Measurements from ENCODE around the gene COL3A1. TPM values are rescaled to one million over a fixed set of nuclear protein-coding genes. Genes with fewer than 3 reads are reported as not detected.

Gene COL3A1
- total RNA-seq, 4 donors from 2014 or later: 211 to 408 (median 347) TPM

- peak overlapping the region; percentile 70 to 97 (median 86) for H3K27ac ChIP-seq
- peak overlapping the region; percentile 54 to 98 for H3K4me3 ChIP-seq
- TF ChIP-seq EP300 (IDR thresholded peaks at IDR 0.05): no peak
- TF ChIP-seq CTCF (IDR thresholded peaks at IDR 0.05): no peak
- TF ChIP-seq POLR2A (IDR thresholded peaks at IDR 0.05): no peak
- TF ChIP-seq POLR2AphosphoS5 (IDR thresholded peaks at IDR 0.05): no peak
- no peaks in the 10 kb centered on the region for H3K27me3 ChIP-seq
- H3K9me3 ChIP-seq: no peaks in the 10 kb centered on the region
- peaks cover 0 to 58% (median 4%) of the 10 kb centered on the region in 3 donors for H3K4me1 ChIP-seq
- ATAC-seq: no peak
- 16 to 17% methylated on average over 3 of the region's 3 CpGs for WGBS, 2 donors (ENCODE audit: low coverage in 1 of 2)
- H3K36me3 ChIP-seq: no peaks in the 10 kb centered on the region
Measured at GRCh38 chr2:188979187-188980114, 5.3 kb downstream of the COL3A1 start.

GRCh38 chr2:188983427-188984064, 9.4 kb downstream of the COL3A1 start:
- TF ChIP-seq POLR2AphosphoS5 (IDR thresholded peaks at IDR 0.05): peak; percentile 10
- TF ChIP-seq CTCF (IDR thresholded peaks at IDR 0.05): peak in 3 of 4 experiments; percentile 43 to 52 (median 46)
- no peak for TF ChIP-seq POLR2A (IDR thresholded peaks at IDR 0.05)
- ATAC-seq: peak; percentile 47
- Histone ChIP-seq H3K27ac (peak overlapping the region; percentile 59 to 86 (median 66)), H3K27me3 (no peaks in the 10 kb centered on the region), H3K4me1 (peaks cover 0 to 68% (median 9%) of the 10 kb centered on the region in 3 donors), H3K4me3 (peak overlapping the region in 1 of 2 donors; percentile 10), H3K36me3 (peaks cover 4 to 36% of the 10 kb centered on the region in 2 donors), H3K9me3 (no peaks in the 10 kb centered on the region)
- WGBS, 2 donors (ENCODE audit: low coverage in 1 of 2): 30 to 58% methylated on average over 4 of the region's 4 CpGs

GRCh38 chr2:188984065-188984491, 9.9 kb downstream of the COL3A1 start:
- no peaks in the 10 kb centered on the region for H3K9me3 ChIP-seq
- peak; percentile 72 for ATAC-seq
- no peaks in the 10 kb centered on the region for H3K27me3 ChIP-seq
- TF ChIP-seq POLR2AphosphoS5 (IDR thresholded peaks at IDR 0.05) (no peak), POLR2A (IDR thresholded peaks at IDR 0.05) (no peak), EP300 (IDR thresholded peaks at IDR 0.05) (no peak), CTCF (IDR thresholded peaks at IDR 0.05) (peak; percentile 25 to 54 (median 36))
- H3K27ac ChIP-seq: peak overlapping the region; percentile 59 to 86 (median 66)
- H3K4me1 ChIP-seq: peaks cover 0 to 65% (median 9%) of the 10 kb centered on the region in 3 donors
- H3K36me3 ChIP-seq: peaks cover 4 to 41% of the 10 kb centered on the region in 2 donors
- no peak overlapping the region for H3K4me3 ChIP-seq

- Histone ChIP-seq H3K27me3 (no peaks in the 10 kb centered on the region), H3K4me3 (no peak overlapping the region), H3K4me1 (peaks cover 0 to 59% (median 9%) of the 10 kb centered on the region in 3 donors), H3K36me3 (peaks cover 4 to 47% of the 10 kb centered on the region in 2 donors), H3K9me3 (no peaks in the 10 kb centered on the region), H3K27ac (peak overlapping the region; percentile 59 to 86 (median 66))
- TF ChIP-seq CTCF (IDR thresholded peaks at IDR 0.05): no peak
- no peak for TF ChIP-seq POLR2A (IDR thresholded peaks at IDR 0.05)
- TF ChIP-seq EP300 (IDR thresholded peaks at IDR 0.05): no peak
- peak; percentile 61 for TF ChIP-seq POLR2AphosphoS5 (IDR thresholded peaks at IDR 0.05)
- peak; percentile 82 for ATAC-seq
- 20 to 51% methylated on average over 5 of the region's 5 CpGs for WGBS, 2 donors (ENCODE audit: low coverage in 1 of 2)
Measured at GRCh38 chr2:188984680-188985079, 10.5 kb downstream of the COL3A1 start.
